Measurements from ENCODE around the gene RIBC1.

DNA sequence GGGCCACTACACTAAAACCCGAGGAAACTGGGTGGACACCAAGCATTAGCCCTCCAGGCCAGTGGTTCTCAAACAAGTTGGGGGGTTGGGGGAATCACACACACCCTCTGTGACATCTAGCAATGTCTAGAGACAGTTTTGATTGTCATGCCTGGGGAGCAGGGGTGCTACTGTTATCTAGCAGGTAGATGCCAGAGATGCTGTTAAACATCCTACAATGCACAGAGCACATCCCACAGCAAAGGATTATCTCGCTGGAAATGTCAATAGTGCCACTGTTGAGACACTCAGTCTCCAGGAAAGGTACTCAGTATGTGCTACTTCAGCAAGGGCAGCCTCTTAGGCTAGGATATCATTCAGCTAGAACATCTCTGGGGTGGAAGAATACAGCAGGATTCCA lies 1.5 kb upstream of the RIBC1 start:
- no peak for TF ChIP-seq CHD2 (IDR thresholded peaks at IDR 0.05; ENCODE audit: borderline replicate concordance, low read depth, low read length)
- TF ChIP-seq, protein P1, sequence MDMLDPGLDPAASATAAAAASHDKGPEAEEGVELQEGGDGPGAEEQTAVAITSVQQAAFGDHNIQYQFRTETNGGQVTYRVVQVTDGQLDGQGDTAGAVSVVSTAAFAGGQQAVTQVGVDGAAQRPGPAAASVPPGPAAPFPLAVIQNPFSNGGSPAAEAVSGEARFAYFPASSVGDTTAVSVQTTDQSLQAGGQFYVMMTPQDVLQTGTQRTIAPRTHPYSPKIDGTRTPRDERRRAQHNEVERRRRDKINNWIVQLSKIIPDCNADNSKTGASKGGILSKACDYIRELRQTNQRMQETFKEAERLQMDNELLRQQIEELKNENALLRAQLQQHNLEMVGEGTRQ (IDR thresholded peaks at IDR 0.05; ENCODE audit: borderline replicate concordance, low read depth, low read length) = no peak
- TF ChIP-seq ZZZ3 (IDR thresholded peaks at IDR 0.05; ENCODE audit: control insufficient read depth, insufficient read length, low read depth) = no peak
- TF ChIP-seq, protein P2, sequence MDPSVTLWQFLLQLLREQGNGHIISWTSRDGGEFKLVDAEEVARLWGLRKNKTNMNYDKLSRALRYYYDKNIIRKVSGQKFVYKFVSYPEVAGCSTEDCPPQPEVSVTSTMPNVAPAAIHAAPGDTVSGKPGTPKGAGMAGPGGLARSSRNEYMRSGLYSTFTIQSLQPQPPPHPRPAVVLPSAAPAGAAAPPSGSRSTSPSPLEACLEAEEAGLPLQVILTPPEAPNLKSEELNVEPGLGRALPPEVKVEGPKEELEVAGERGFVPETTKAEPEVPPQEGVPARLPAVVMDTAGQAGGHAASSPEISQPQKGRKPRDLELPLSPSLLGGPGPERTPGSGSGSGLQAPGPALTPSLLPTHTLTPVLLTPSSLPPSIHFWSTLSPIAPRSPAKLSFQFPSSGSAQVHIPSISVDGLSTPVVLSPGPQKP (IDR thresholded peaks at IDR 0.05; ENCODE audit: low read depth, low read length) = no peak
- TF ChIP-seq, protein P3, sequence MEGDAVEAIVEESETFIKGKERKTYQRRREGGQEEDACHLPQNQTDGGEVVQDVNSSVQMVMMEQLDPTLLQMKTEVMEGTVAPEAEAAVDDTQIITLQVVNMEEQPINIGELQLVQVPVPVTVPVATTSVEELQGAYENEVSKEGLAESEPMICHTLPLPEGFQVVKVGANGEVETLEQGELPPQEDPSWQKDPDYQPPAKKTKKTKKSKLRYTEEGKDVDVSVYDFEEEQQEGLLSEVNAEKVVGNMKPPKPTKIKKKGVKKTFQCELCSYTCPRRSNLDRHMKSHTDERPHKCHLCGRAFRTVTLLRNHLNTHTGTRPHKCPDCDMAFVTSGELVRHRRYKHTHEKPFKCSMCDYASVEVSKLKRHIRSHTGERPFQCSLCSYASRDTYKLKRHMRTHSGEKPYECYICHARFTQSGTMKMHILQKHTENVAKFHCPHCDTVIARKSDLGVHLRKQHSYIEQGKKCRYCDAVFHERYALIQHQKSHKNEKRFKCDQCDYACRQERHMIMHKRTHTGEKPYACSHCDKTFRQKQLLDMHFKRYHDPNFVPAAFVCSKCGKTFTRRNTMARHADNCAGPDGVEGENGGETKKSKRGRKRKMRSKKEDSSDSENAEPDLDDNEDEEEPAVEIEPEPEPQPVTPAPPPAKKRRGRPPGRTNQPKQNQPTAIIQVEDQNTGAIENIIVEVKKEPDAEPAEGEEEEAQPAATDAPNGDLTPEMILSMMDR (IDR thresholded peaks at IDR 0.05 in 2 of 3, conservative IDR thresholded peaks at IDR 0.05 in 1 of 3; ENCODE audit: control insufficient read depth in 2 of 3, extremely low read depth in 1 of 3, insufficient read depth in 1 of 3, low read depth in 3 of 3, low read length in 3 of 3) = no peak
- no peak for TF ChIP-seq TCF12 (IDR thresholded peaks at IDR 0.05; ENCODE audit: low read depth, low read length)
- TF ChIP-seq POLR2A (IDR thresholded peaks at IDR 0.05; ENCODE audit: low read depth, low read length) = no peak
- TF ChIP-seq, protein P4, sequence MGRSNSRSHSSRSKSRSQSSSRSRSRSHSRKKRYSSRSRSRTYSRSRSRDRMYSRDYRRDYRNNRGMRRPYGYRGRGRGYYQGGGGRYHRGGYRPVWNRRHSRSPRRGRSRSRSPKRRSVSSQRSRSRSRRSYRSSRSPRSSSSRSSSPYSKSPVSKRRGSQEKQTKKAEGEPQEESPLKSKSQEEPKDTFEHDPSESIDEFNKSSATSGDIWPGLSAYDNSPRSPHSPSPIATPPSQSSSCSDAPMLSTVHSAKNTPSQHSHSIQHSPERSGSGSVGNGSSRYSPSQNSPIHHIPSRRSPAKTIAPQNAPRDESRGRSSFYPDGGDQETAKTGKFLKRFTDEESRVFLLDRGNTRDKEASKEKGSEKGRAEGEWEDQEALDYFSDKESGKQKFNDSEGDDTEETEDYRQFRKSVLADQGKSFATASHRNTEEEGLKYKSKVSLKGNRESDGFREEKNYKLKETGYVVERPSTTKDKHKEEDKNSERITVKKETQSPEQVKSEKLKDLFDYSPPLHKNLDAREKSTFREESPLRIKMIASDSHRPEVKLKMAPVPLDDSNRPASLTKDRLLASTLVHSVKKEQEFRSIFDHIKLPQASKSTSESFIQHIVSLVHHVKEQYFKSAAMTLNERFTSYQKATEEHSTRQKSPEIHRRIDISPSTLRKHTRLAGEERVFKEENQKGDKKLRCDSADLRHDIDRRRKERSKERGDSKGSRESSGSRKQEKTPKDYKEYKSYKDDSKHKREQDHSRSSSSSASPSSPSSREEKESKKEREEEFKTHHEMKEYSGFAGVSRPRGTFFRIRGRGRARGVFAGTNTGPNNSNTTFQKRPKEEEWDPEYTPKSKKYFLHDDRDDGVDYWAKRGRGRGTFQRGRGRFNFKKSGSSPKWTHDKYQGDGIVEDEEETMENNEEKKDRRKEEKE (IDR thresholded peaks at IDR 0.05) = no peak
- no peak for TF ChIP-seq DPF2 (IDR thresholded peaks at IDR 0.05)
